Bone marrow (tissue), 2 donors: ENCODE results near the gene GNAT3.

Source experiments
- DNase-seq, 2 donors: peaks; one replicate each; lab custom pipeline; 2025; lab: John Stamatoyannopoulos, UW

The GNAT3 gene

GRCh38 chr7:80511964-80512363 is at the start of gene GNAT3:
TSS of gene GNAT3 (minus strand) at chr7:80512064. CDS start at chr7:80511926, 138 bp downstream.
- no peak for DNase-seq

GRCh38 chr7:80558116-80558515 is 46.3 kb upstream of the GNAT3 start:
- no peak for DNase-seq

GRCh38 chr7:80552031-80552694 is 40.3 kb upstream of the GNAT3 start:
- DNase-seq: no peak

DNA sequence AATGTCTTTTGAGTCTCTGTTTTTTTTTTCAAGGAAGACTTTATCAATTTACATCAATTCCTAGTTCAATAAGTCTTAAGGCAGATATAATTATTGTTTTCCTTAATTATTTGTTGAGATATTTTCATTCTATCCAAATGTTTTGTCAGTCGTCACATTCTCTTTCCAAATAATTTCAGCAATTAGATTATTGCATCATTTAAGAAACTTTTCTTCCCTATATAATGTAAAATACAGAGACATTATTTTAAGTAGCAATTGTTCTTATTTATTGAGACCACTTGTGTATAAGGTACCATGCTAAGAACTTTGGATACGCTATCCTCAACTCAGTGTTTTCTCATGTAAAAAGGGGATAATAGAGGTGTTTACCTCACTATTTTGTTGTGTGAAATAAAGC is 38.1 kb upstream of the GNAT3 start:
- DNase-seq: no peak

DNA sequence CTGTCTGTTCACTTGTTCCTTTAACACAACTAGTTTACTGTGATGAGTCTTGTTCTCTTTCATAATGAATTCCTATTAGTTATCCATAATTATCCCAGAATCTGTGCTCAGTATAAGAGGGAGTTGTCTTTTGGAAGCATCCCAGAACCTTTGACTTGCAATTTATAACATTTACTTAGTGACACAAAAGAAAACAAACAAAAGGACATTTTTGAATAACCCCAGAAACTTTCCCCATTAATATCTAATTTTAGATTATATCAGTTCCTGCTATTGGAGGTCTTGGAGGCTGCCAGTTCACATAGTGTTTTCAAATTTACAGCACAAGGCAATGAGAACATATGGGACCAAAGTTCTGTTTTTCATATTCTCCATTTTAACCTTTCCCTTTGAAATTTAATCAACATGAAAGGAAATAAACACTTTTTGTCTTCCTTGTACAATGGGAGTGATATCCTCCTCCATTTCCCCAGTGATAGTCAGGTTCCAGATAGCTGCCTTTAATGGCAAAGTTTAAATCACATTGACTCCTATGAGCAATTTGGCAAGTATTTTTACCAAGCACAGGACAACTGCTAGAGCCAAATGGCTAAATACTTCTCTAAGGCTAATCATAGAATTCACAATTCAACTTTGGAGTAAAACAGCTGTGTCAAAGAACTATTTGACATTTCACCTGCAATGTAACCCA is 37.1 kb upstream of the GNAT3 start:
- no peak for DNase-seq

GRCh38 chr7:80542398-80542797 is 30.5 kb upstream of the GNAT3 start:
- no peak for DNase-seq

DNA sequence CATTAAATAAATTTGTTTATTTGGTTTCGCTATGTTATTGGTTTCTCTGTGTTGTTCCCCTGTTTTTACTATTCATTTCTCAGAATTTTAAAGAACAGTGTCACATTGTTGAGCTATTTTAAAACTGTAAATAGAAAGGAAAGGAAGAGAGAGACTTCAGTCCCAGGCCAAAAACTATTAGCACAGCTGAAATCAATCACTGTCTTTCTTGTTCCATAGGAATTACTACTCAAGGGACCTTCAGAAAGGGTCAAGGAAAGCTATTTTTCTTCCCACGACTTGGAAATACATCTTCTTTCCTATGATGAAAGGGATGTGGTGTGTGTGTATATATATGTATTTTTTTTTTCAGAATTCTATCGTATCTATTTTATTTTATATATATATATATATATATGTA is 29.0 kb upstream of the GNAT3 start:
- DNase-seq: no peak

DNA sequence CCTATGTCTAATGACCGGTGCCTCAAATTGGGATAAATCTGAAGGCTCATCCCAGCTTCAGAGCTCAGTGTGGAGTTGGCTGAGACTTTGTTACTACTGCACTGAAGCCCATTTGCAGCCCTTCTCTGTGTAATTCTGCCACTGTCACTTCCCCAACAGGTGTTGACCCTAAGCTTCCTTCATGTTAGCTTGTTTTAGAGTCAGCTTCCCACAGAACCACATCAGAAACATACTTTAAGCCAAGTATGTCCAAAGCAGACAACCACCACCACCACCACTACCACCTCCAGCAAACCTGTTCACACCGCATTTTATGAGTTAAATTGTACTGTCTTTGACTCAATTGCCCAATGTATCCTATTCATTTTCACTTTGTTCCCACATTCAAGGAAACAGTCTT is 25.2 kb upstream of the GNAT3 start:
- DNase-seq: peak in 1 of 2 donors; percentile 2

DNA sequence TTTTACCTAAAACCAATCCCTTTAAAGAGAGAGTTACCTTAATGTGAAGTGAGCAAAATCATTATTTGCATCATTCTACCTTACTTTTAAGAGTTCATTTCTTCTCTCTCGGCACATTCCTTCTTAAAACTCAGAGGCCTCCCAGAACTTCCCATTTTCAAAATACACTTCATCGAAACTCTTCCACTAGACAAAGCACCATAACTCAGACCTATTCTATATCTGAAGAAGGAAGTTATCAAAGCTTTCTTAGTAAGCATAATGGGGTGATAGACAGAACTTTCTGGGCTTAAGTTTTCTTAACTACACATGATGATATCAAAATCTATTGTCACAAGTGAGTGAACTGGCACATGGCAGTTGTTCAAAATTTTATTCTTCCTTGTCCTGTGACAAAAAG is 24.6 kb upstream of the GNAT3 start:
- peak in 1 of 2 donors; percentile 10 for DNase-seq

DNA sequence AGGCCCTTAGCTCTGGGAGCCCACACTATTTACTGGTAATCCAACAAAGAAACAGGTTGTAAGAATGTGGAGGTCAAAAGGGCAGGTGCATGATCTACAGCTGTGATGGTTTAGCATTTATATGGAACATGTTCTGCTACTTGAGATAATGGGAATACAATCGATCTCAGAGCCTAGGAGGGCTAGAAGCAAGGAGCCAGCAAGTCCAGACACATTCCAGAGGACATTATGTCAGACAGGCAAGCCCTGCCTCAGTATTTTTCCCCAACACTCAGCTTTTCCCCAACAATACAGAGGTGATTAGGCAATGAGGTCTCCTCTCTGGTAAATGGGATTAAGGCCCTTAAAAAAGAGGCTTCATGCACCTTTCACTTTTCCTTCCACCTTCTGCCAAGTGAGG is 21.4 kb upstream of the GNAT3 start:
- DNase-seq: no peak

DNA sequence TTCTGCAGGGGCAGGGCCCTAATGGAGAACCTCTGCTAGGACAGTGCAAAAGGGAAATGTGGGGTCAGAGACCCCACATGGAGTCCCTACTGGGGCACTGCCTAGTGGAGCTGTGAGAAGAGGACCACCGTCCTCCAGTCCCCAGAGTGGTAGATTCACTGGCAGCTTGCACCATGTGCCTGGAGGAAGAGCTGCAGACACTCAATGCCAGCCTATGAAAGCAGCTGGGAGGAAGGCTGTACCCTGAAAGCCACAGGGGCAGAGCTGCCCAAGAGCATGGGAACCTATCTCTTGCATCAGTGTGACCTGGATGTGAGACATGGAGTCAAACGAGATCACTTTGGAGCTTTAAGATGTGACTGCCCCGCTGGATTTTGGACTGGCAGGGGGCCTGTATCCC is 20.3 kb upstream of the GNAT3 start:
- no peak for DNase-seq

DNA sequence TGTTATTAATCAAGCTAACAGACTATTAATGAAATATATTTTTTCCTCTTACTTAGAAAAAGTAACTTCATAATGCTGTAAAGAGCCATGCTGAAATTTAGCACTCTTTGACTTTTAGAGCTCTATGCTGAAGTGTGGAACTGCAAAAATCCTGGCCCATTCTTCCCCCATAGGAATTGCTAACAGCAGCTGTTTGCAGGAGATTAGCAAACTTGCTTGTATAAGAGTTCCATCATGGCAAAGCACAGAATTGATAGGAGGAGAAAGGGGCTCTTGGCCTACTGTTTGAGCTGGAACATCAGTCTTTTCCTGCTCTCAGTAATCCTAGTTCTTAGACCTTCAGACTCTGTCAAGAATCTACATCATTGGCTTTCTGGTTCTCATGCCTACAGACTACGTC is 18.3 kb upstream of the GNAT3 start:
- no peak for DNase-seq

GRCh38 chr7:80529362-80529761 is 17.5 kb upstream of the GNAT3 start:
- DNase-seq: no peak

- no peak for DNase-seq
Observed at GRCh38 chr7:80528689-80529088, 16.8 kb upstream of the GNAT3 start.

- no peak for DNase-seq
Observed at GRCh38 chr7:80526472-80526871, 14.6 kb upstream of the GNAT3 start.

GRCh38 chr7:80524693-80525092 is 12.8 kb upstream of the GNAT3 start:
- no peak for DNase-seq

DNA sequence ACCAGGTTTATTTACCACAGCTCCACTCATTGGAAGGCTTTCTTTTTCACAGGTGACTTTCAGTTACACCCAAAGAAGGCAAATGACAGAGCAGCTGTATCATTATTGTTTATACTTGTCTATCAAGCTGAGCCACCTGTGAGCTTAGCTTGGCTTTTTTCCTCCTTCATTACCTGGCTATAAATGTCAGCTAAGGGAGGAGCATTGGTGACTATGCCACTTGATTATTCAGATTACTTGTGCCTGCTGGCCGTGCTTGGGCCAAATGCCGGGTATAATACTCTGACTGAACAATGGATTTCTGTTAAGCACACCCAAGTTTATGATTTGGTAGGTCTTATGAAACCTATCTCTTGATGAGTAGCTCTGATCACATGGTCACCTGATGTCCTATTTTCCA is 9.9 kb upstream of the GNAT3 start:
- no peak for DNase-seq

GRCh38 chr7:80520199-80520598 is 8.3 kb upstream of the GNAT3 start:
- no peak for DNase-seq

- peak in 1 of 2 donors; percentile 1 for DNase-seq
Observed at GRCh38 chr7:80517282-80517747, 5.5 kb upstream of the GNAT3 start.

DNA sequence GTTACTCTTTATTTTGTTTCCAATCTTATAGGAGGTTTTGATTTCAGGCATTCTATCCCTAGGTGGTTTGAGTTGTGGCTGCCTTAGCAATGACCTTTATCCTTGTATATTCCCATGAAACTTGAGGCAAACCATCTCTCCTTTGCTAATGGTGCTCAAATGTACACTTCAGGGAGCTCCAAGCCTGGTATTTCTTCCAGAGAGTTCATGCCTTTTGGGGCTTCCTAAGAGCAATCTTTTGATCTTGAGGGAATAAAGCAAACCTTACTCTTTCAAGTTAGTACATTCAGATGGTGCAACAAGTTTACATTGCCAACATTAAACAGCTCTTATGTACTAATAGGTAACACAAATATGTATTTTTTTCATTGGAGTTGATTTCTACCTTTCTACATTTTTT is 3.4 kb upstream of the GNAT3 start:
- no peak for DNase-seq

DNA sequence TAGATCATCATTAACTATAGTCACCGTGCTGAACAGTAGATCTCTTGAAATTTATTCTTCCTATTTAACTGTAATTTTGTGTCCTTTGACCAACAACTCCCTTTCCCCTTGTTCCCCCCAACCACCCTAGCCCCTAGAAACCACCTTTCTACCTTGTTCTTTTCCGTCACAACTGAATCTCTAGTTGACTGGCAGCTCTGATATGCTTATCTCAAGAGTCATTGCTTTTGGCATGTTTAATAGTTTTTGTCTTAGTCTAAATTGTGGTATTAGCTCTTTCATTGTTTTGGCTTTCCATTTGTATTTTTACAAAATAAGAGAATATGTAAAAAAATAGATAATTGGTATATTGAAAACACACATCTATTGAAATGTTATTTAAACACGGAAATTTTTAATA is 1.8 kb downstream of the GNAT3 start:
- no peak for DNase-seq

GRCh38 chr7:80508440-80508839 is 3.4 kb downstream of the GNAT3 start:
- DNase-seq: no peak

- no peak for DNase-seq
Observed at GRCh38 chr7:80505900-80506500, 5.9 kb downstream of the GNAT3 start.
